Left ventricle myocardium superior (tissue), 1 donor: ENCODE data around the gene FEM1B. TPM values are rescaled to one million over a fixed set of nuclear protein-coding genes. Genes with fewer than 3 reads are reported as not detected.

Experiments
- ATAC-seq: fragments of 200-7000 bp; cut with Tn5 transposase; one replicate; pipeline ENCODE4 v1.9.1; 2020; ENCODE audit warnings: mild to moderate bottlenecking, moderate library complexity
- DNase-seq: peaks from one replicate; pipeline ENCODE4 v3.0.0-alpha.2; 2020
- intact Hi-C: fragments of 100-400 bp; cut with micrococcal nuclease; formaldehyde crosslinking; loops from one replicate; pipeline ENCODE4 v1.11.0; 2022
- total RNA-seq: library from RNA; stranded (reverse); fragmentation: NEBNext Ultra II Directional; extraction: Animal tissue kit (Norgen Biotek cat#: 25700); gene quantifications from one replicate; pipeline ENCODE4 v1.2.1, GENCODE V29; 2021
- donor health status: DM: no; HTN: yes; CAD: no; lungs with severe emphysema.

FEM1B gene
- total RNA-seq, 1 donor from 2014 or later = 45.1 TPM

DNA sequence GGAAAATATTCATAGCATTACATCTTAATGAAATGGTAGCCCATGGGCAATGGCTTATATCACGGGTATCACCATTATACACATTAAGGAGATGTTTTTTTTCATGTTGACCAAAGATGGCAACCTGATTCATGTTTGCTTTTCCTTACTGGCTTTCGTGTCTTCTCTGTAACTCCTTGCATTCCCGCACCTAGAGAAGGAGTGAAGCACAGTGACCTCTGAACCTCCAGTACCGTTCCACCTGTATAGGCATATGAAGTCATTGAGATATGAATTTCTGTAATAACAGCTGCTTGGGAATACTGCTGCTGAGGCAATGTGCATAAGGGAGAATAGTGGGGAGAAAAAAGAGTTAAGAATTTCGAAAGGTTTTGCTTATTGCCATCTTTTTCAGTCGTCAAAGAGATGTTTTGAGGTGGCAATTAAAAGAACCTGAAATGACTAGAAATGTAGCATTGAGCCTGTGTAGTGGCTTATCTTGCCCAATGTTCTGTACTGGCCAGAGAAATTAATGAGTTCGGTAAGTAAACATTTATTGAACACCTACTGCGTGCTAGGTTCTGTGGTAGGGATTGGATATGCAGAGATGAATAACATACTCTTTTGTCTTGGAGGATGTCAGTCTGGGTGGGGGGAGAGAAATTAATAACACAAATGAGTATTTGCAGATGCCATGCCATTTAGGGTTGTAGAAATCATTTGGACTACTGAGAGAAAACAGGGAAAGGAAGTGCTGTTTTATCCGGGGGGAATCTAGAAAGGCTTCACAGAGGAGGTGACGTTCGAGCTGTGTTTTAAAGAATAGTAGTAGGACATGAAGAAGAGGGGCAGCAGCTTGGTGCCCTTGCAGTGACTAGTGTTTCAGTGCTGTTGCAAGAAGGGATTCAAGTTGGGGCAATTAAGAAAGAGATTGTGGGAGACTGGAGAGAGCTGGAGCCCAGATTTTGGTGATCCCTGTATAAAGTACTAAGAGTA is 2.5 kb downstream of the FEM1B start:
- no peak for DNase-seq
- intact Hi-C loops = no loop called here
- ATAC-seq = no peak

- no peak for DNase-seq
- ATAC-seq = no peak
- intact Hi-C loops = no loop called here
Measured at GRCh38 chr15:68281008-68281407, 3.5 kb downstream of the FEM1B start.

DNA sequence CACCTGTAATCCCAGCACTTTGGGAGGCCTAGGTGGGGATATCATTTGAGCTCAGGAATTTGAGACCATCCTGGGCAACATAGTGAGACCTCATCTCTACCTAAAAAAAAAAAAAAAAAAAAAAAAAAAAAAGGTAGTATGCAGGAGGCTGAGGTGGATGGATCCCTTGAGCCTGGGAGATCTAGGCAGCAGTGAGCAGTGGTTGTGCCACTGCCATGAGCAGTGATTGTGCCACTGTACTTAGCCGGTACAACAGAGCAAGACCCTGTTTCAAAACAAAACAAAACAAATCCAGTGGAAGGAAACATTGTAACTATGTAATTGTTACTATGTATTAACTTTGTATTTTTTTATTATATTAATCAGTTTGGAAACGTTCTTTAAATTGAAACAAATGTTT is 5.9 kb downstream of the FEM1B start:
- intact Hi-C loops = no loop called here
- ATAC-seq (no peak), DNase-seq (no peak)

DNA sequence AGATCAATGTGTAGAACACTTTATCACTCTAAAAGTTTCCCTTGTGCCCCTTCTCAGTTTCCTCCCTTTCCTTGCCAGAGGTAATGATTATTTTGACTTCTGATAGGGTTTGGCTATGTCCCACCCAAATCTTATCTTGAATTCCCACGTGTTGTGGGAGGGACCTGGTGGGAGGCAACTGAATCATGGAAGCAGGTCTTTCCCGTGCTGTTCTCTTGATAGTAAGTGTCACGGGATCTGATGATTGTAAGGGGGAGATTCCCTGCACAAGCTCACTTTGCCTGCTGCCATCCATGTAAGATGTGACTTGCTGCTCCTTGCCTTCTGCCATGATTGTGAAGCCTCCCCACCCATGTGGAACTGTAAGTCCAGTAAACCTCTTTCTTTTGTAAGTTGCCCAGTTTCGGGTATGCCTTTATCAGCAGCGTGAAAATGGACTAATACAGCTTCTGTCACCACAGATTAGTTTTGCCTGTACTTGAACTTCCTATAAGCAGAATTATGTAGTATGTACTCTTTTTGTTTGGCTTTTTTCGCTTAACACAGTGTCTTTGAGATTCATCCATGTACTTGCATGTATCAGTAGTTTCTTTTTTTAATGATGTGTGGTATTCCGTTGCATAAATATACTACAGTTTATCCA is 7.2 kb downstream of the FEM1B start:
- no peak for DNase-seq
- no peak for ATAC-seq
- intact Hi-C loops = no loop called here

GRCh38 chr15:68285259-68285980 is 7.9 kb downstream of the FEM1B start:
- intact Hi-C loops = no loop called here
- no peak for DNase-seq
- no peak for ATAC-seq

DNA sequence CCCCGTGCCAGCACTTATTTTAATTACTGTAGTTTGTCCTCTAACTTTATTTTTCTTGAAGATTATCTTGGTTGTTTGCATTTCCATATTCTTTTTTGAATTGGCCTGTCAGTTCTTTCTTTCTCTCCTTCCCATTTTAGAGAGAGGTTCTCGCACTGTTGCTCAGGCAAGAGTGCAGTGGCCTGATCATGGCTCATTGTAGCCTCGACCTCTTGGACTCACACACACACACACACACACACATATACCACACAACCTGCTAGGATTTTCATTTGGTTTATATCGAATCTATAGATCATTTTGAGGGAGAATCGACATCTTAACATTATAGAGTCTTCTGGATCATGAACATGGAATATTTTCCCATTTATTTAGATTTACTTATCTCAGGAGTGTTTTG is 8.7 kb downstream of the FEM1B start:
- ATAC-seq (no peak), DNase-seq (no peak)
- intact Hi-C loops = no loop called here

- ATAC-seq = no peak
Measured at GRCh38 chr15:68289057-68289456, 11.5 kb downstream of the FEM1B start.

GRCh38 chr15:68289621-68290352 is 12.2 kb downstream of the FEM1B start:
- peak; percentile 62 for ATAC-seq
- no peak for DNase-seq
- intact Hi-C loops = no loop called here

More at GRCh38 chr15:68289057-68289456, 11.5 kb downstream of the FEM1B start:
- DNase-seq = no peak
- intact Hi-C loops = no loop called here

- DNase-seq (no peak), ATAC-seq (peak; percentile 44)
- intact Hi-C loops = no loop called here
Measured at GRCh38 chr15:68290715-68291114, 13.2 kb downstream of the FEM1B start.

- ATAC-seq (no peak), DNase-seq (no peak)
- intact Hi-C loops = no loop called here
Measured at GRCh38 chr15:68292157-68292781, 14.7 kb downstream of the FEM1B start.

- ATAC-seq = no peak
- intact Hi-C loops = no loop called here
Measured at GRCh38 chr15:68292967-68293366, 15.4 kb downstream of the FEM1B start.

DNA sequence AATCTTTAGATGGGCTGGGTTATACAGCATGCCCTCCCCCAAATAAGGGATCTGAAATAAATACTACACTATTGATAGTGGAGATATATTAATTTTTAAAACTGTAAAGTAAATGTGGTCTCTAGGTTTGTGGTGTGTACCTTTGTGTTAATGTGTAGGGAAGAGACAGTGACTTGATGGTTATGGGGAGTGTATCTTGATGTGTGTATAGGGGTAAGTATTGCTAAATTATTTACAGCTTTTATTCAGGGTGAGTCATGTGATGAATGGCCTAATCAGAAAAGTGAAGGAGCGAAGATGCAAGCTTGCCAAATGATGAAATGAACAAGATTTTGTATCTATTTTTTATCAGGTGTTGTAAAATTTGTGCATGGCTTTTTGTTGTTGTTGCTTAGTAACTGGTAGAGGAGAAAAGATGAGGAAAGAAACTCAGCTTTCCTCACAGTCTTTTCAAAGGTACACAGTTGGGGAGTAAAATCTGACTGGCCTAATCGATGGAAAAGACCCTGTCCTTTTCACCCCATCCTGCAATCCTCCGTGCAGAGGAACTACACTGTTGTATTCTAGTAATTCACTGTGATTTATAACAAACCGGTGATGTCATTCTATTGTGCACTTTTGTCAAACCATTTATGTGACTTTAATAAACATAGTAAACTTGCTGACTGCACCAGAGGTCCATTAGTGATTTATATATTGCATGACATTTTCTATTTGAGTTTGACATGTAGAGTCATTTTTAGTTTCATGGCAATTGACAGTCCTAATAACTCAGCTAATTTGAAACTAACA is 17.7 kb downstream of the FEM1B start:
- DNase-seq = no peak
- intact Hi-C loops = no loop called here

More at GRCh38 chr15:68292967-68293366, 15.4 kb downstream of the FEM1B start:
- no peak for DNase-seq

GRCh38 chr15:68298336-68298735 is 20.8 kb downstream of the FEM1B start:
- ATAC-seq (no peak), DNase-seq (no peak)
- intact Hi-C loops = no loop called here

More for the DNA sequence above, 17.7 kb downstream of the FEM1B start:
- no peak for ATAC-seq

- intact Hi-C loops = no loop called here
- peak; percentile 76 for ATAC-seq
- DNase-seq = no peak
Measured at GRCh38 chr15:68298882-68299381, 21.4 kb downstream of the FEM1B start.

DNA sequence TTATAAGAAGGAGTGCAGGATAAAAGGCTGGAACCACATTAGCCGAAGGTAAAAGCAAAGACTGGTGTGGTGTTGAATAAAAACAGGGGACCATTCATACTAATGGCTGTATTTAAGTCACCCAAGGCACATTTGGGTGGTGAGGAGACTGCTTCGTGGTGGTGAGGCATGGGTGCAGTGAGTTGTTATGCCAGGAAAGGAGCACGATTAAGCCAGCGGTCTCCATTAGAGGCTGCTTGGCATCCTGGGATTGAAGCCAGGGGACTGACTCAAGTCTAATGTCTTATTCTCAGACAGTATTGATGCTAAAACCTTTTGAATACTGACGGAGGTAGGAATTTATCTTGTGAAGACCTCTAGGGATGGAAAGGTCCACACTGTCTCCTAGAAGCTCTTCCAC is 21.9 kb downstream of the FEM1B start:
- DNase-seq (no peak), ATAC-seq (peak; percentile 11)
- intact Hi-C loops = no loop called here

DNA sequence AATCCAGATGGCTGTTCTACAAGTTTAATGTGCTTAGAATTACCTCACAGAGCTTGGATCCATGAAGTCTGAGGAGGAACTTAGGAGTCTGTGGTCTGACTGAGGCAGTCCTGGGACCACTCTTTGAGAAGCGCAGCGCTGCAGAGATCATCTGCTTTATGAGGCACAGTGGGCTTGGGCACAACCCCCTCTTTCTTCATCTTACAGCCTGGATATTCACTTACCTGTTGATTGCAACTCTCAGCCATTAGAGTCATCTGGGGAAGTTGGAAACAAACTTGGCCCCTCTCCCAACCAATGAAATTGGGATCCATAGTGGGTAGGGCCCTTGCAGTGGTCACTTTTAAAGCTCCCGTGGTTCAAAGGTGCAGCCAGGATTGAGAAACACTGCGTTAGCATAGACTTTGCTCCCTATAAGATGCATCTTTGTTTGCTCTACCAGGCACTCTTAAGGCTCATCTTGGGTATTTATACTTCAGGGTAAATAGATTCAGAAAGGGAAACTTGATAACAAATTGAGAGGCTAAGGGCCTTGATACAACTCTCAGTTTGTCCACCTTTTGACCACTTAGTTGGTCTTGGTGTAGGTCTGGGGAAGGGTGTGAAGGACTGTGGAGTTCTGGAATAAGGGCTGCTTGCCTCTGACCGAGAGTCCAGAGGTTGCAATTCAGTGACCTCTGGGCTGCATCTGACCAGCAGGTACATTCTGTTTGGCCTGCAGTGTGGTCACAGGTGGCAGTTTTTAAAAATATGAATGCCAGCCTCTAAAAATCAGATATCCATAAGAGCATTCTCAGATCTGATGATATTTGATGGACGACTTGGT is 22.8 kb downstream of the FEM1B start:
- no peak for DNase-seq
- no peak for ATAC-seq
- intact Hi-C loops = no loop called here

- intact Hi-C loops = no loop called here
- ATAC-seq = no peak
- no peak for DNase-seq
Measured at GRCh38 chr15:68301301-68301700, 23.8 kb downstream of the FEM1B start.
